Measurements from ENCODE around the gene PASK.

- TF ChIP-seq, protein P1, sequence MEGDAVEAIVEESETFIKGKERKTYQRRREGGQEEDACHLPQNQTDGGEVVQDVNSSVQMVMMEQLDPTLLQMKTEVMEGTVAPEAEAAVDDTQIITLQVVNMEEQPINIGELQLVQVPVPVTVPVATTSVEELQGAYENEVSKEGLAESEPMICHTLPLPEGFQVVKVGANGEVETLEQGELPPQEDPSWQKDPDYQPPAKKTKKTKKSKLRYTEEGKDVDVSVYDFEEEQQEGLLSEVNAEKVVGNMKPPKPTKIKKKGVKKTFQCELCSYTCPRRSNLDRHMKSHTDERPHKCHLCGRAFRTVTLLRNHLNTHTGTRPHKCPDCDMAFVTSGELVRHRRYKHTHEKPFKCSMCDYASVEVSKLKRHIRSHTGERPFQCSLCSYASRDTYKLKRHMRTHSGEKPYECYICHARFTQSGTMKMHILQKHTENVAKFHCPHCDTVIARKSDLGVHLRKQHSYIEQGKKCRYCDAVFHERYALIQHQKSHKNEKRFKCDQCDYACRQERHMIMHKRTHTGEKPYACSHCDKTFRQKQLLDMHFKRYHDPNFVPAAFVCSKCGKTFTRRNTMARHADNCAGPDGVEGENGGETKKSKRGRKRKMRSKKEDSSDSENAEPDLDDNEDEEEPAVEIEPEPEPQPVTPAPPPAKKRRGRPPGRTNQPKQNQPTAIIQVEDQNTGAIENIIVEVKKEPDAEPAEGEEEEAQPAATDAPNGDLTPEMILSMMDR (IDR thresholded peaks at IDR 0.05 in 4 of 5, conservative IDR thresholded peaks at IDR 0.05 in 1 of 5), result no peak
- TF ChIP-seq POLR2A (IDR thresholded peaks at IDR 0.05), result no peak
Measured at GRCh38 chr2:241154915-241155314, 5.6 kb upstream of the PASK start.

Measured in gastrocnemius medialis (tissue), 4 donors.